AG09319 (cell line): ENCODE measurements around the gene RFNG.
A peak's percentile ranks its signal among the peaks of the same experiment; 100 is the strongest.

ENCODE experiments used
- DNase-seq: peaks from one replicate; pipeline ENCODE4 v3.0.0-alpha.2; 2010; ENCODE audit warnings: low read depth; ENCODE audit errors: extremely low read depth
- CTCF ChIP-seq: IDR thresholded peaks from 2 replicates; pipeline ENCODE4 v1.5.1; 2011; ENCODE audit warnings: low read depth, mild to moderate bottlenecking, inconsistent platforms, low read length, moderate library complexity

RFNG gene

GRCh38 chr17:82006468-82007227, 45.0 kb downstream of the RFNG start:
- DNase-seq = no peak
- no peak for TF ChIP-seq CTCF

GRCh38 chr17:82005701-82006348, 45.8 kb downstream of the RFNG start:
- no peak for DNase-seq
- TF ChIP-seq CTCF = no peak

DNA sequence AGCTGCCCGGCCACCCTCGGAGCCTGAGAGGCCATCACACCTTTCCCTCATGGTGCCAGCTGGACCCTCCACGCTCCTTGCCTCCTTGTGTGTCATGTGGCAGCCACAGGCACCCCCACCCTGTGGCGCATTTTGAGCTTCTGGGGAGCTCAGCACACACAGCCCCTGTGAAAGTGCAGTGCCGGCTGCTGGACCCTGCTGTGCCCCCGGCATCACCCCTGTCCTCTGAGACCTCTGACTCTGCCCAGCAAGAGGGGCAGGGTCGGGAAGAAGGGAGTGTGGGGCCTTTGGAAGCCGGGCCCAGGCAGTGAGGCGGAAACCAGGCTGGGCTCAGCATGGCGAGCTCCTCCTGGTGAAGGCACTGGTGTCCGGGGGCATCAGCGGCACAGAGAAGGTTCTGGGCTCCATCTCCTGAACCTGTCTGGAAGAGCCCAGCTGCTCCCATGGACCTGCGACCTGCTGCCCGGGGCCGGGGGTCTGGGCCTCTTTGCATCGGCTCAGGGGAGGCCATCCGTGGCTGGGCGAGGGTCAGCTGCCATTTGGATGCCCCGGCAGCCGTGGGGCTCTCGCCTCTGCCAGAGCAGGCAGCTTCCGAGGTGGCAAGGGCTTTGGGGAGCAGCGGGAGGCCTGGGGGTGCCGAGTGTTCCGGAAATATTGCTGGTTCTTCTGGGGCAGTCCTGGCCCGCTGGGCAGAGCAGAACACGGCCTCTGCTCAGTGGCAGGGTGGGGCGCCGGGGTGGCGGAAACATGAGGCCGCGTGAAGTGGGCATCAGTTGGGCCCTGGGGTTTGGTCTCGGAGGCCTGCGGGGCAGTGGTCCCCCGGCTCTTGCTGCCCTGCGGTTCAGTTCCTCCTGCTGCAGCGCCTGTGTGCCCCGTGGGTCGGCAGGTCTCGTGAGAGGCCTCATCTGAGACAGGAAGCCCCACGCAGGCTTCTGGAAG, 46.8 kb downstream of the RFNG start:
- no peak for DNase-seq
- TF ChIP-seq CTCF = no peak

DNA sequence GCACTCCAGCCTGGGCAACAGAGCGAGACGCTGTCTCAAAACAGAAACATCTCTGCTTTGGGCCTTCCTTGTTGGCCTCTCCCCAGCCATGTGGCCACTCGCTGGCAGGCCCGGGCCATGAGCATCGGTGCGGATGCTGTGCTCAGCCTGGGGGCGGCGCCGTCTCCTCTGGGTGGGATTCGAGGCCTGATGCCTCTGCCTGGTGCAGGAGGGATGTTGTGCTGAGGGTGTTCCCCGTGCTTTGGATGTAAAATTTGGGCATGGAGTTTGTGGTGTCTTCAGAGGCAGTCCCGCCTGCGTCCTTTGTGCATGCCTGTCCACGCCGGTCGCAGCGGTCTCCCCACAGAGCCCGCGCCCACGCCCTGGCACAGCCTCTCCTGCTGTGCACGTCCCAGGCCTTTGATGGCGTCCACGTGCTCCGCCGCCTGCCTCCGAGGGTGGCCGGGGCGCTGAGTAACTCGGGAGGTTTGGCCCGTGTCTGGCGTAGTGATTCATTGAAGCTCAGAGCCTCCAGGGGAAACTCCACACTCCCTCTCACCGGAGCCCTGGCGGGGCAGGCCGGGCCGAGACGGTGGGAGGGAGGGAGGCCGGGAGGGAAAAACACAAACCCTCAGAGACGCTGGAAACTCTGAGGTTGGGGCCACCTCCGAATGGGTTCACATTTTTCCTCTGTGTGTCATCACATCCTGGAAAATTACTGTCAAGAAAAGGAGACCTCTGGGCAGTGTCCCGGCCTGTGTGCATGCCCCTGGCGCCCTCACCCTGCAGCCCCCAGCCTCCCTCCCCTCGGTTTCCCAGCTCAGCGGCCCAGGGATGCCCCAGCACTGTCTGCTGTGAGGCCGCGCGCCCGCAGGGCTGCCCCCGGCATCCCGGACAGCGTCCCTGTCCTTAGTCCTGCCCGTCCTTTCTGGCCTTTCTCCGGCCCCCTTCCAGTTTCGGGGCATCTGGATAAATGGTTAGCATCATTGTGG, 47.9 kb downstream of the RFNG start:
- no peak; the same call in none of the 2 replicates for TF ChIP-seq CTCF
- DNase-seq = peak; percentile 68

GRCh38 chr17:82001571-82002056, 50.0 kb downstream of the RFNG start:
- TF ChIP-seq CTCF = no peak
- no peak for DNase-seq

DNA sequence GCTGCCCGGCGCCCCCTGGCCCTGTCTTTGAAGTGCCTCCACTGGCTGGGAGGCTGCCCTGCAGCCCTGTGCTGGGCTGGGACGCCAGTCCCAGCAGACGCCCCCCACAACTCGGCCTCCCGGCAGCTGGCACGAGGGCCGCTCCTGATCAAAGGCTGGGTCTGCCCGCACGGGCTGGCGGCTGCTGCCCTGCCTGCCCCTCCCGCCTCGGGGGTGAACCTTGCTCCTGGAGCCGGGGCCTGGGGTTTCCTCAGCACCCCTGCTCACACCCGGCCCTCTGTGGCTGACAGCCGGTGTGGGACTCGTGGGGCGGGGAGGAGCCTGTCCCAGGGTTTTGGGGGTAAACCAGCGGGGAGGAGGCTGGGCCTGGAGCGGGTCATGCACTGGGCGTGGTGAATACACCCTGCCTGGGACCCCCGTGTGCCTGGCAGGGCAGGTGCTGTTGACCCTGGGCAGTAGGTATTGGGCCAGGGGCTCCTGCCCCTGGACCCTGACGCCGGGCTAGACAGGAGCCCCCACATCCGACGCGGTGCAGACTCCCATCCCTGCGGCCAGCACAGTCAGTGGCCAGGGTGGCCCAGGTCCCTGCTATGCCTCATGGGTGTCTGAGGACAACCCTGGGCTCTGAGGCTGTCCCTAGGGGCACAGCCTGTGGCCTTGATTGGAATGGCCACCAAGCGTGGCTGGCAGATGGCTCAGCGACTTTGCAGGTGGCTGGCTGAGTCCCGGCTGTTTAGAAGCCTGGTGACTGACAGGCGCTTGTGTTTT, 50.6 kb downstream of the RFNG start:
- TF ChIP-seq CTCF = no peak

More for the DNA sequence above, 50.6 kb downstream of the RFNG start:
- DNase-seq = no peak
